GM19240 (cell line): ENCODE data around the gene RGPD8.
"Not testable (repeated sequence)": the region's sequence is repeated elsewhere in the genome, so short reads cannot be mapped to it uniquely, and the experiment has no call there.

ENCODE experiments used
- DNase-seq: peaks from one replicate; pipeline ENCODE4 v3.0.0; 2011; ENCODE audit warnings: low spot score; ENCODE audit not compliant: insufficient read length

The RGPD8 gene

DNA sequence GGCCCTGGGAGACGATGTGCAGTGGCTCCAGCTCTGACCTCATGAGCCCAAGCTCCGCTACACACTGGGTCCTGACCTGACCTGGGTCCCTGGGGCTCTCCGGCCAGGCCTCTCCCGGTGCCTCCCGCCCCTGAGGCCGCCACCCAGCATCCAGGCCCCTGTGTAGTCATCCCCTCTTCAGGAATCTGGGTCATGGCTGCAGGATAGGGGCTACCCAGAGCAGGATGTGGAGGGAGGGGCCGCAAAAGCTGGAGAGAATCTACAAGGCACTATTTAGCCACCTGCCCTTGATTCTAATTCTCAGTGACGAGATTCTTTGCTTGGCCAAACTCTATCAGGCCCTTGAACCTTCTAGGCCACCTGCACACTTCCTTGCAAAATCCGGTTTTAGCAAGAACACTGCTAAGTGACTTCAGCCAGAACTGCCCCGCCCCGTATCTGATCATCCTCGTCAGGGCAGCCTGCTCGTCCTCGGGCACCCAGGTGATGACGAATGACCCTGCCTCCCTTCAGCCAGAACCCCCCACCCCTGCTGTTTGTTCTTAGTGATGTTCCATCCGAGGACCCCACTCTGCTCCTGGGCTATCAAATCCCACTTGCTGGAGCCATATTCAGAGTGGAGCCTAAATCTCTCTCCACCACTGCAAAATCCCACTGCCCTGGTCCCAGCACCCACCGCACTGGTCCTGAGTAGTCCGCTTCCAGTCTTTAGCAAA is 2.4 kb upstream of the RGPD8 start:
- DNase-seq = not testable (repeated sequence)

GRCh38 chr2:112434890-112435715 is 1.7 kb upstream of the RGPD8 start:
- not testable (repeated sequence) for DNase-seq

DNA sequence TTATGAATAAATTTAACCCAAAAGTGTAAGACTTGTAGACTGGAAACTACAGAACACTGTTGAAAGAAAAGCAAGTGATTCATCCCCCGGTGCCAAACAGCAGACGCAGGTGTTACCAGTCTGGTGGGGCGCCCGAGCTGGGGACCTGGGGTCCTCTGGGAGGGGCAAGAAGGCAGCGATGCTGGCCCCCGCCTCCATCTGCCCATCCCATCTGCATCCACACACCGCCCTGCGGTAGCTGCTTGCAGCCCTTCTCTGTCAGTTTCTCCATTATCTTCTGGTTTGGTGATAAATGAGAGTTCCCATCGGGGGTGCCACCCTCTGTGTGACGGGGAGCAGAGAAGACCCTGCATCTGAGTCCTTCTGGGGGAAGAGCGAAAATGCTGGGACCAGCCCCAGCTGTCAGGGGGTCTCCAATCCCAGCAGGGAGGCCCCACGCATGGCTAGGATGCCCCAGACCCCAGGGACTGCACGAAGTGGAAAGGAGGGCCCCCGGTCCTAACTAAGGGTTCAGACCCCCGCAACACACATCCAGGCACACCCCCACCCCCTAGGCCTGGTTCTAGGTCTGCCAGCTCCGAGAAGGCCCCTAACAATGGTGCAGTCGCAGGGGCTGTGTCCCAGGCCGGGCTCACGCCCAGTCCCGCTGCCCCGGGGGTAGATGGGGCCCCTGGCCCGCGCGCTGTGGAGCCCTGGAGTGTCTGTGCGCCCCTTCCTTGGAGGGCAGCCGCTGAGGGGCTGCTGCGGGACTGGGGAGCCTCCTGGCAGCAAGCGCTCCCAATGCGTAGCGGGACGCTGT is 686 bp upstream of the RGPD8 start:
- DNase-seq = no peak

GRCh38 chr2:112432735-112433479 is 538 bp downstream of the RGPD8 start:
- not testable (repeated sequence) for DNase-seq

DNA sequence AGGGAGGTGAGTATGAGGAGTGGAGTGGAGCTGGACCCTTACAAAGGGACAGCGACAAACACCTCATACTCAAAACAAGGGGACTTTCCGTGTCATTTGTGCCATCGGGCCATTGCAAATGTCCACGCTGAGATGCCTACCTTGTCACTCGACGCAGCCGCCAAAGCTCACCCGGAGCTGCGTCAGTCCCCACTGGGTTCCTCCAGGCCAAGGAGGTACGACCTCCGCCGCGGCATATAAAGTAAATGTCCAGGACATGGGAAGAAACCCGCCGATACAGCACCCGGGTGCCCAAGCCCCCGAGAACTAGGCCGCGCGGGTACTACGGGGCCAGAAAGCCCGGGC is 1.1 kb downstream of the RGPD8 start:
- not testable (repeated sequence) for DNase-seq

DNA sequence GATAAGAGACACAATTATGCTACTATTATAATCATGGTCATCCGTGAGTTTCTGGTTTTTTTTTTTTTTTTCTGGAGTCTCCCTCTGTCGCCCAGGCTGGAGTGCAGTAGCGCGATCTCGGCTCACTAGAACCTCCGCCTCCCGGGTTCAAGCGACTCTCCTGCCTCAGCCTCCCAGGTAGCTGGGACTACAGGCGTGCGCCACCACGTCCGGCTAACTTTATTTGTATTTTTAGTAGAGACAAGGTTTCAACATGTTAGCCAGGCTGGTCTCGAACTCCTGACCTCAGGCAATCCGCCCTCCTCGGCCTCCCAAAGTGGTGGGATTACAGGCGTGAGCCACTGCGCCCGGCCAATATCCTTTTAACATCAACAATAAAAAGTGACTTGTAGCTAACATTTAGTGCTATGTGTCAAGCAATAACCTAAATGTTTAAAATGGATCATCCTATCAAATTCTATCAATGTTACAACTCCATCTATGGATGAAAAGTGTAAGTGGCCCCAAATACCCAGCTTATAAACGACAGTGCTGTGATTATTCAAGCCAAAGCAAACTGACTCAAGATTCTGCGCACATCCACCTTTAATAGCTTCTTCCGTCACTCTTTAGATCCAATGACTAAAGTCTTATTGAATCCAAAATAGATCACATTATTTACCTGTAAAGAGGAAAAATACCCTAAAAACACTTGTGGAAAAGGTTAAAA is 1.7 kb downstream of the RGPD8 start:
- DNase-seq = not testable (repeated sequence)

GRCh38 chr2:112424553-112424952 is 8.9 kb downstream of the RGPD8 start:
- DNase-seq = not testable (repeated sequence)

DNA sequence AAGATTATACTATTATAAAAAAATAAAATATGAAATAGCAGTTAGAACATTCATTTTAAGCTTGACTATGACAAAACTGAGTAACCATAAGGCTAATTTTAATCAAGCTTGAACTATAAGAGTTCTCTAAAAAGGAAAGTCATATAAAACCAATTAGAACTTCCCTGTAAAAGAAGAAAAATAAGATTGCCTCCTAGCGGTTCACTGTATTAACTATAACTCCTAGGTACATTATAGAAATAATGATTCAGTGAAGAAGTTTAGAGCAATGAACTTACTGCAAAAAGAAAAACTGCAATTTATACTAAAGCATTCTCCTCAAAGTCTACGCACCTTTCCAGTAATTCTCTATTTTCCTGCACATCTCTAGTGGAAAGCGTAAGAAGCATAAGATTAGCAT is 16.6 kb downstream of the RGPD8 start:
- not testable (repeated sequence) for DNase-seq

DNA sequence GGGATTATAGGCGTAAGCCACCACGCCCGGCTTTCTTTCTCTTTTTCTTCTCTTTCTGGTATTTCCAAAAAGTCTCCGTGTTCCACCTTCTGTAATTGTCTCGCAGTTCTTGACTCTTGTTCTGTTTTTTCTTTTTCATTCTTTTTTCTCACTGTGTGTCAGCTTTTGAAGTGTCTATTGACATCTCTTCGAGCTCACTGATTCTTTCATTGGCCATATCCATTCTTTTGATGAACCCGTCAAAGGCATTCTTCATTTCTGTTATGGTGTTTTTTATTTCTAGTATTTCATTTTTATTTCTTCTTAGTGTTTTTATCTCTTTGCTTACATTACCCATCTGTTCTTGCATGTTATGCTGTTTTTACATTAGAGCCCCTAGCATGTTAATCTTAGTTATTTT is 73.4 kb downstream of the RGPD8 start:
- not testable (repeated sequence) for DNase-seq

DNA sequence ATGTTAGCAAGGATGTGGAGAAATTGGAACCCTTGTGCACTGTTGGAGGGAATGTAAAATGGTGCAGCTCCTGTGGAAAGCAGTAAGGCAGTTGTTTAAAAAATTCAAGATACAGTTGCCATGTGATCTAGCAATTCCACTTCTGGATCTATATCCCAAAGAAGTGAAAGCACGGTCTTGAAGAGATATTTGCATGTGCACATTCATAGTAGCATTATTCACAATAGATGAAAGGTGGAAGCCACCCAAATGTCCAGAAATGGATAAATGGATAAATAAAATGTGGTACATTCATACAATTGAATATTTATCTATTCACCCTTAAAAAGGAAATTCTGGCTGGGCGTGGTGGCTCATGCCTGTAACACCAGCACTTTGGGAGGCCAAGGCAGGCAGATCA is 79.1 kb downstream of the RGPD8 start:
- not testable (repeated sequence) for DNase-seq

DNA sequence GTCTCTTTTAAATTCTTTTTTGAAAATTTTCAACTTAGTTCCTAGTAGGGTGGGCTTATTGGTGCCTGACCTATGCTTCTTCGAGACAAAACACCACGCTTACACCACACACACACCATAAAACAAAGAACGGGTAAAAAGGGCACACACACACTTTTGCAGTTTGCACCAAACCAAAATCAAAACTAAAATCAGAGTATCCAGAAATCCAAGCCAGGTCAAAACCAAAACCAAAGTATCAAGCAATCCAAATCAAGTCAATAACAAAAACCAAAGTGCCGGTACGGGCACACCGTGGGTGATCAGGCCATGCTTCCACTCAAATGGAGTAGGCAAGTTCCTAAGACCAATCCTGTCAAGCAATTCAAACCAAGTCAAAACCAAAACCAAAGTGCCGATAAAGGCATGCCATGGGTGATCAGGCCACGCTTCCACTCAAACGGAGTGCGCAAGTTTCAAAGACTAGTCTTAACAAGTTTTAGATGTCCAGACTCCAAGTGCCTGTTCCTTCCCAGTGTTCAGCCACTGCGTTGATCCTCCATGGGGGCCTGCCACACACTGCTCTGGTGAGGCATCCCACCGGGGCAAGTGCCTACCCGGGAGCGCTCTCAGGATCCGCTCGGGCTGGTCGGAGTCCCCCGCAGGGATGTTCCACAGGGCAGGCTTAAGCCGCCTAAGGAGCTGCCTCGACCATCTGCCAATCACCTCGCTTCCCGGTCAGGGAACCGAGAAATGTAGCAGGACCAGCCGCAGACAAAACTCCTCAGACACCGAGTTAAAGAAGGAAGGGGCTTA is 80.4 kb downstream of the RGPD8 start:
- not testable (repeated sequence) for DNase-seq

DNA sequence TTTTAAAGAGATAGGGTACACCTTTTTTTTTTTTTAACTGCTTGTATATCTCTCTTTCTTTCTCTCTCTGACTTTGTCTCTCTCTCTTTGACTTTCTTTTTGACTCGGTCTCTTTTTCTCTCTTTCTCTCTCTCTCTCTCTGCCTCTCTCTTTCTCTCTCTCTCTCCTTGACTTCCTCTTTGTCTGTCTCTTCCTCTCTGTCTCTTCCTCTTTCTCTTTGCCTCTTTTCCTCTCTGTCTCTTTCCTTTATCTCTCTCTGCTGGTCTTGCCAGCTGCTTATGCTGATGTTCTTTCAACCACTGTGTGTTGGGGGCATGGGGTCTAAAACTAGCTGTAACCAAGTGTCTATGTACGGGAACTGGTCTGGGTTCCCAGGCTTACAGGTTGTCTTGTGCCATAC is 81.2 kb downstream of the RGPD8 start:
- not testable (repeated sequence) for DNase-seq

- no peak for DNase-seq
Observed at GRCh38 chr2:112345030-112346027, 88.1 kb downstream of the RGPD8 start.

- DNase-seq = no peak
Observed at GRCh38 chr2:112343827-112344585, 89.4 kb downstream of the RGPD8 start.

- DNase-seq = no peak
Observed at GRCh38 chr2:112342067-112342550, 91.3 kb downstream of the RGPD8 start.

- DNase-seq = no peak
Observed at GRCh38 chr2:112340475-112341267, 92.8 kb downstream of the RGPD8 start.

DNA sequence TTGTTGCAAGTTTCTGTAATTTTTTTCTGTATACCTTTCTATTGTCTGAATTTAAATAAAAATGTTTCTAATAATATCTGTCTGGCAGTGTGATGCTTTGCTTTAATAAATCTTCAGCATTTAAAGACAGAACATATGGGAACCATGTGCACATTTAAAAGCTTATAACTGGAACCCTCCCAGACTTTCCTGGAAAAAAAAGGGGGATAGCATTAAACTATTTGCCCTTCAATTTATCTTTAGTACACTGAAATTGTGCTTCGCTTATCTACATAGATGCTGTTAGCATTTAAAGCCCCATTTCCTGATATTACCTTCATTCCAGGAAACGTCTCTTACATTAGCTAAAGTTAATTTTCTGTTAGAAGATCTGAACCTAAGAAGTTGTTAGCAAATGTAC is 93.5 kb downstream of the RGPD8 start:
- no peak for DNase-seq
